PC-3 (cell line): Measurements from ENCODE around the gene TIMM29.

Experiments used
- EZH2 ChIP-seq: fragments of 300-600 bp; sonication (generic); IDR thresholded peaks from one replicate; pipeline ENCODE4 v1.6.1; 2017; ENCODE audit warnings: antibody characterized with exemption, mild to moderate bottlenecking, low read length; ENCODE audit not compliant: unreplicated experiment
- EZH2phosphoT487 ChIP-seq: fragments of 300-600 bp; sonication (generic); IDR thresholded peaks from 2 replicates; pipeline ENCODE4 v1.6.1; 2018; ENCODE audit warnings: mild to moderate bottlenecking, antibody characterized with exemption, low read length, borderline replicate concordance
- TF ChIP-seq, protein P1 (sequence below): fragments of 300-600 bp; sonication (generic); conservative IDR thresholded peaks from 2 replicates; pipeline ENCODE4 v1.5.1; 2017; ENCODE audit warnings: antibody characterized with exemption, low read depth, mild to moderate bottlenecking, low read length

DNA sequence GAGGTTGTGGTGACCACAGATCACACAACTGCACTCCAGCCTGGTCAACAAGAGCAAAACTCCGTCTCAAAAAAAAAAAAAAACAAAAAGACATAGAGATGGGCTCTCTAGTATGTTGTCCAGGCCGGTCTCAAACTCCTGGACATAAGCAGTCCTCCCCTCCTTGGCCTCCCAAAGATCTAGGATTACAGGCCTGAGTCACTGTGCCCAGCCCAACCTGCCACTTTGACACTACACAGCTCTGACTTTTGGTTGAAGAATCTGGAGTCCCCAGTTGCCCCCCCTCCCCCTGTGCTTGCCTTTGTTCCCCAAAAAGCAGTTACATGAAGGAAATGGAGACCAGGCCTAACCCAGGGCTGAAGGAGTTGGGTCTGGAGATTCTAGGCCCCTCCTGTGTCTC, 44.3 kb upstream of the TIMM29 start:
- TF ChIP-seq, protein P1, sequence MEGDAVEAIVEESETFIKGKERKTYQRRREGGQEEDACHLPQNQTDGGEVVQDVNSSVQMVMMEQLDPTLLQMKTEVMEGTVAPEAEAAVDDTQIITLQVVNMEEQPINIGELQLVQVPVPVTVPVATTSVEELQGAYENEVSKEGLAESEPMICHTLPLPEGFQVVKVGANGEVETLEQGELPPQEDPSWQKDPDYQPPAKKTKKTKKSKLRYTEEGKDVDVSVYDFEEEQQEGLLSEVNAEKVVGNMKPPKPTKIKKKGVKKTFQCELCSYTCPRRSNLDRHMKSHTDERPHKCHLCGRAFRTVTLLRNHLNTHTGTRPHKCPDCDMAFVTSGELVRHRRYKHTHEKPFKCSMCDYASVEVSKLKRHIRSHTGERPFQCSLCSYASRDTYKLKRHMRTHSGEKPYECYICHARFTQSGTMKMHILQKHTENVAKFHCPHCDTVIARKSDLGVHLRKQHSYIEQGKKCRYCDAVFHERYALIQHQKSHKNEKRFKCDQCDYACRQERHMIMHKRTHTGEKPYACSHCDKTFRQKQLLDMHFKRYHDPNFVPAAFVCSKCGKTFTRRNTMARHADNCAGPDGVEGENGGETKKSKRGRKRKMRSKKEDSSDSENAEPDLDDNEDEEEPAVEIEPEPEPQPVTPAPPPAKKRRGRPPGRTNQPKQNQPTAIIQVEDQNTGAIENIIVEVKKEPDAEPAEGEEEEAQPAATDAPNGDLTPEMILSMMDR: no peak
- no peak for TF ChIP-seq EZH2
- no peak for TF ChIP-seq EZH2phosphoT487
